22Rv1 (cell line): ENCODE measurements around the gene MRRF.

Experiments
- H3K27ac ChIP-seq: fragments of 450-650 bp; 2 replicates; pipeline ENCODE4 v1.5.1; 2017
- ZFX ChIP-seq: fragments of 450-650 bp; IDR thresholded peaks from 2 replicates; pipeline ENCODE4 v1.6.1; 2017; ENCODE audit warnings: antibody characterized with exemption, borderline replicate concordance
- TF ChIP-seq, protein P1 (sequence below): fragments of 450-650 bp; IDR thresholded peaks from 2 replicates; pipeline ENCODE4 v1.5.1; 2017; ENCODE audit warnings: mild to moderate bottlenecking

MRRF gene

DNA sequence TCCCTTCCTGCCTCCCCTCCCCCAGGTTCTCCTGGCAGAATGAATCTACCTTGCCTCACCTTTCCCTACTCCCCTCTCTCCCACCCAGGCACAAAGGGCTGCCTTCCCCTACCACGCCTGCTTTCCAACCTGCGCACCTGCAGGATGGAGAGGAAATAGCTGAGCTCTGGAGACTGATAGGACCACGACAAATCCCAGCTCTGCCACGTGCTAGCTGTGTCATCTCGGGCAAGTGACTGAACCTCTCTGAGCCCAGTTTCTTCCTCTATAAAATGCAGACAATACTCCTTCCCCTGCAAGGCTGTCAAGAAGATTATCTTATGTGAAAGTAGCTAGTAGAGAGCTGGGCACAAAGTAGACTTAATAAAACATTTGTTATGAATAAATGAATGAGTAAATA, 74.9 kb downstream of the MRRF start:
- H3K27ac ChIP-seq, result no peak overlapping the region
- TF ChIP-seq, protein P1, sequence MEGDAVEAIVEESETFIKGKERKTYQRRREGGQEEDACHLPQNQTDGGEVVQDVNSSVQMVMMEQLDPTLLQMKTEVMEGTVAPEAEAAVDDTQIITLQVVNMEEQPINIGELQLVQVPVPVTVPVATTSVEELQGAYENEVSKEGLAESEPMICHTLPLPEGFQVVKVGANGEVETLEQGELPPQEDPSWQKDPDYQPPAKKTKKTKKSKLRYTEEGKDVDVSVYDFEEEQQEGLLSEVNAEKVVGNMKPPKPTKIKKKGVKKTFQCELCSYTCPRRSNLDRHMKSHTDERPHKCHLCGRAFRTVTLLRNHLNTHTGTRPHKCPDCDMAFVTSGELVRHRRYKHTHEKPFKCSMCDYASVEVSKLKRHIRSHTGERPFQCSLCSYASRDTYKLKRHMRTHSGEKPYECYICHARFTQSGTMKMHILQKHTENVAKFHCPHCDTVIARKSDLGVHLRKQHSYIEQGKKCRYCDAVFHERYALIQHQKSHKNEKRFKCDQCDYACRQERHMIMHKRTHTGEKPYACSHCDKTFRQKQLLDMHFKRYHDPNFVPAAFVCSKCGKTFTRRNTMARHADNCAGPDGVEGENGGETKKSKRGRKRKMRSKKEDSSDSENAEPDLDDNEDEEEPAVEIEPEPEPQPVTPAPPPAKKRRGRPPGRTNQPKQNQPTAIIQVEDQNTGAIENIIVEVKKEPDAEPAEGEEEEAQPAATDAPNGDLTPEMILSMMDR, result no peak
- TF ChIP-seq ZFX, result no peak

- TF ChIP-seq, protein P1, result no peak
- no peak for TF ChIP-seq ZFX
- H3K27ac ChIP-seq, result no peak overlapping the region
These were observed 75.5 kb downstream of the MRRF start for GRCh38 chr9:122340161-122340560.

DNA sequence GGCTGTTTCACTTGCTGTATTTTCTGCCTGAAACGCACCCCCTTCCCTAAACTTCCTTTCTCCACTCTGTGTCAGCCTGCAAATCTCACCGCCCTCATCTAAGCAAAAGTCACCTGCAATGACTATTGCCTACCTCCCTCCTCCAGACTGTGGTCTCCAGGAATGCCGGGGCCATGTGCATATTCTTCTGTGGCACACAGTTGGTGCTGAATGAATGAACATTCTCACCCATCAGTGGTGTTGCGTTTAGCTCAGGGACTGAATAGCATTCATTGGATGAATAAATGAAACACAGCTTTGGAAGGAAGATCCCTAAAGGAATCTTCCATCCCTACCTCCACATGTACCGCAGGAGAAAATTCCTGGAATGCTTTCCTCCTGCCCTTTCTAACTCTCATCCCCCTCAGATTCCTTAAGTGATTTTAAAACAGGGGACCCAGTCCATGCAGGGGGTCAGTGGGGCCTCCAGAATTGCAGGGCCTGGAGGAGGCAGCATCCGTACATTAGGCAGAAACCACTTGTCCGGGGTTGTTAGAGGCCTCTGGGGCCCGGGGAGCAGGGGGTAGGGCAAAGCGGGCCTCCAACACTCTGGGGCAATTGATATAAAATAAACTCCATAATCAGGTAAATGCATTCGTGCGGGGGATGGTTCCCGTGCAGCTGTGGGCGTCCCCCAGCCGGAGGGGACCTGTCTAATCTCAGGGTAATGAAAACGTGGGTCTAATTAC, 77.8 kb downstream of the MRRF start:
- H3K27ac ChIP-seq, result no peak overlapping the region
- no peak for TF ChIP-seq ZFX
- TF ChIP-seq, protein P1, result no peak

DNA sequence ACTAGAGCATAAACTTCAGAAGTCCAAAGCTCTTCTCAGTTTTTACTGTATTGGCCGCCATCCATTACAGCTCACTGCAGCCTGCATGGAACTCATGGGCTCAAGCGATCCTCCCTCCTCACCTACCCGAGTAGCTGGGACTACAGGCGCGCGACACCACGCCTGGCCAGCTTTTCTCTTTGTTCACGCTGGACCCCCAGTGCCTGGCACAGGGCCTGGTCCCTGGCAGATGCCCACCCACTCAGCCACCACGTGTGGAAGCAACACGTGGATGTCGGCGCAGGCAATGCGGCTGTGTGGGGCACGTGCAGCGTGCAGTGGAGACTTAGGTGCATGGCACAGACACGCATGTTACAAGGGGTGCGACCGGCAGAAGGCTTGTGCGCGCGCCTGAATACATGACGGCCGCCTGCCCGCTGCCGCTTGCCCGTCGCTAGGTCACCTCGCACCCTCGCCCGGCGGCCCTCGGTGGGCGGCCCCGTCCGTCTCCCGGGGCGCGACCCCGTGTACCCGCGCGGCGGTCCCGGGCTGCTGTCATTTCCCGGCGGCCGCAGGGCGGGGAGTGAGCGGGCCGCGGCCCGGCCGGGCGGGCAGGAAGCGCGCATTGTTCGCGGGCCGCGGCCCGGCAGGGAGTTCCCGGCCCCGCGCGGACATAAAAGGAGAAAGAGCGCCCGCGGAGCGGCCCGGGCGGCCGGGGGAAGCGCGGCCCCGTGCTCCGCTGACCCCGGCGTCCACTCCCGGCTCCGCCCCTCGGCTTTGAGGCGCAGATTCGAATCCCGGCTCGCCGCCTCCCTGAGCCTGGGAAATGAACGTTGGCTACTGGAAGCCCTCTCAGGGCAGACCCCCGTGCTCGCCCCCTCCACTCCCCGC, 82.0 kb downstream of the MRRF start:
- no peak for TF ChIP-seq ZFX
- TF ChIP-seq, protein P1, result 0 out of 2 replicates have a peak, but pooled peaks have one; percentile 13
- peak overlapping the region; percentile 35 for H3K27ac ChIP-seq

DNA sequence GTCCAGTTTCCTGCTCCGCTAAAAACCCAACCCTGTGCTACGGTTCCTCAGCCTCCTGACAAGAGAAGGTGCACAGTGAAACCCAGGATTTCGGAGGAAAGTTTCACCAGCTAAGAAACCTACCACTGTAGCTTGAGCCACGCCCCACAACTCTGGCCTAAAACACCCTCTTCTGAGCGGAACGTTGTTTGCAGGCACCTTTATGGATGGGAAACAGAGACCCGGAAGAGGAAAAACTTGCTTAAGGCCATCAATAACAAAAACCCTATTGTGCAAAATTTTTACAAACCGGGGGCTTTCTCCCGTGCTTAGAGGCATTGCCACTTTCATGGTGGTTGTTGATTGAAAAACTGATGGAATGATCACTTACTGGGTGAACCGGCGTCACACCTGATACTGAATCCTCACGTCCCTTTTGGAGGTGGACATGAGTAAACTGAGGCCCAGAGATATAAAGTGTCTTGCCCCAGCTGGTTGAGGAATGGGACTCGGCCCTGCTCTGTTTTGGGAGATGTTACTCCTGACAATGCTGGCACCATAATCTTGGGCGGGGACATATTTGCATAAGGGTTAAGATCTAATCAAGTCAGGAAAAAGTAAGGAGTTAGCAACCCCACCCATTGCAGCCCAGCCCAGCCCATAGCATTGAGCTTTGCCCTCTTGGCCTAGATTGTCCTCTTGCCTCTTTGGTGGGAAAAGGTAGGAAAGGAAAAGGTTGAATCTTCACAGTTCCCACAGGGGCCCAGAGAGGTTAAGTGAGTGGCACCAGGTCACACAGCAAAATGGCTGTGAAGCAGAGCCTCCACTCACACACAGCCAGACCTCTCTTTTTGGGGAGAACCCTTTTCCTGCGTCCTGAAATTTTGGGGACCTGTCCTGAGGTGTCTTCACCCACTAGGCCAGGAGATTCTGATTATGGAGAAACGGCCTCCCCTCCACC, 82.9 kb downstream of the MRRF start:
- H3K27ac ChIP-seq, result peak overlapping the region; percentile 35
- TF ChIP-seq ZFX, result no peak
- TF ChIP-seq, protein P1, result 0 out of 2 replicates have a peak, but pooled peaks have one; percentile 11

DNA sequence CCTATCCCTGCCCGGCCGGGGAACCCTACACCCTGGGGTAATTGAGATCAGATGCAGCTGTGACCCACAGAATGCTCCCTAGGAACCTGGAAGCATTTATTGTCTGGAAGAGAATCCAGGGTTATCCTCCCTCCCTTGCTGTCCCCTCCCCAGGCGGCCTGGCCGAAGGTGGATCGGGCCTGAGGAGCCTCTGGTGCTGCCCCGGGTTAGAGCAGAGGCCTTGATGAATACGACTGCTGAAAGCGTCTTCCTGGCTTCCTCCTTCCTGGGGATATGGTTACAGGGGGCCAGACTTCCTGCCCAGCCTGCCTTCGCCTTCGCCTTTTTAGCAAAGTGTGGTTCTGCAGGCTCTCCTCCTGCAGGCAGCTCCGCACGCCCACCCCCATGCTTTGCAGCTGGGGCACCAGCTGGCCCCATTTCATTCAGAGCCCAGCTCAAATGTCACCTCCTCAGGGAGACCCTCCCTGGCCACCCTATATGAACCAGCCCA, 83.7 kb downstream of the MRRF start:
- no peak overlapping the region for H3K27ac ChIP-seq
- TF ChIP-seq ZFX, result no peak
- TF ChIP-seq, protein P1, result no peak
